ENCODE results near the gene DCC.

The DCC gene

DNA sequence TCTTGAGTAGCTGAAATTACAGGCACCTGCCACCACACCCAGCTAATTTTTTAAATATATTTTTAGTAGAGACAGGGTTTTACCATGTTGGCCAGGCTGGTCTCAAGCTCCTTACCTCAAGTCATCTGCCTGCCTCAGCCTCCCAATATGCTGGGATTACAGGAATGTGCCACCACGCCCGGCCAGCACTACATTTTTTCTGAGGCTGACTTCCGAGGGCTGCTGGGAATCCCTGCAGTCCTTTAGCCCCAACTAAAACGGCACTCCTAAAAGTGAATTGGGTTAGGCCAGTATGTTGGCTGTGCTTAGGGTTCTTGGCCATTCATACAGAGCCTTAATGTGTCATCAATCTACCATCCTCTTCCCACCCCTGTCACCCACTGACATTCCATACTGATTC lies 375.4 kb downstream of the DCC start:
- Mint-ChIP-seq H3K36me3 (ENCODE audit: low read depth) (no peaks in the 10 kb centered on the region), H3K27me3 (ENCODE audit: low read depth) (peaks cover 12% of the 10 kb centered on the region), H3K27ac (no peak overlapping the region), H3K9me3 (no peaks in the 10 kb centered on the region), H3K4me3 (no peak overlapping the region), H3K4me1 (no peaks in the 10 kb centered on the region)
- TF ChIP-seq, protein P1, sequence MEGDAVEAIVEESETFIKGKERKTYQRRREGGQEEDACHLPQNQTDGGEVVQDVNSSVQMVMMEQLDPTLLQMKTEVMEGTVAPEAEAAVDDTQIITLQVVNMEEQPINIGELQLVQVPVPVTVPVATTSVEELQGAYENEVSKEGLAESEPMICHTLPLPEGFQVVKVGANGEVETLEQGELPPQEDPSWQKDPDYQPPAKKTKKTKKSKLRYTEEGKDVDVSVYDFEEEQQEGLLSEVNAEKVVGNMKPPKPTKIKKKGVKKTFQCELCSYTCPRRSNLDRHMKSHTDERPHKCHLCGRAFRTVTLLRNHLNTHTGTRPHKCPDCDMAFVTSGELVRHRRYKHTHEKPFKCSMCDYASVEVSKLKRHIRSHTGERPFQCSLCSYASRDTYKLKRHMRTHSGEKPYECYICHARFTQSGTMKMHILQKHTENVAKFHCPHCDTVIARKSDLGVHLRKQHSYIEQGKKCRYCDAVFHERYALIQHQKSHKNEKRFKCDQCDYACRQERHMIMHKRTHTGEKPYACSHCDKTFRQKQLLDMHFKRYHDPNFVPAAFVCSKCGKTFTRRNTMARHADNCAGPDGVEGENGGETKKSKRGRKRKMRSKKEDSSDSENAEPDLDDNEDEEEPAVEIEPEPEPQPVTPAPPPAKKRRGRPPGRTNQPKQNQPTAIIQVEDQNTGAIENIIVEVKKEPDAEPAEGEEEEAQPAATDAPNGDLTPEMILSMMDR (IDR thresholded peaks at IDR 0.05; ENCODE audit: unreplicated experiment in 3 of 3): no peak

DNA sequence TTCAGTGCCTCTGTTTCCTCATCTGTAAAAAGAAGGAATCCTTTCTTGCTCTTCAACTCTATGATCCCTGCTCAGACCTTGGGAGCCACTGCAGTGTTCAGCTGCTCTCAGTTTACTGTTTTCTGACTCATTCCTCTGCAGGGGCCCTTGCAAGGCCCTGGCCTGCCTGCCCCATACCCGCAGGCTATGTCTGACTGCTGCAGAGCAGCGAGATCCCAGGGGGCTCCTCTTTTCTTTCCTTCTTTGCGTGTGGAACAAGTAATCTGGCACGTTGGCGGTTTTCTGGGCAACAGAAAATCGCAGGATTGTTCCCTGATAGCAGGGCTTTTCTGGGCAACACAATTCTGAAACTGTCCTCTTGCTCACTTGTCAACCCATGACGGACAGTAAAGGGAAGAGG lies 376.0 kb downstream of the DCC start:
- Mint-ChIP-seq H3K27me3 (ENCODE audit: low read depth) (peaks cover 15% of the 10 kb centered on the region), H3K4me1 (no peaks in the 10 kb centered on the region), H3K27ac (no peak overlapping the region), H3K36me3 (ENCODE audit: low read depth) (no peaks in the 10 kb centered on the region), H3K9me3 (no peaks in the 10 kb centered on the region), H3K4me3 (no peak overlapping the region)
- TF ChIP-seq, protein P1 (IDR thresholded peaks at IDR 0.05; ENCODE audit: unreplicated experiment in 3 of 3): no peak

DNA sequence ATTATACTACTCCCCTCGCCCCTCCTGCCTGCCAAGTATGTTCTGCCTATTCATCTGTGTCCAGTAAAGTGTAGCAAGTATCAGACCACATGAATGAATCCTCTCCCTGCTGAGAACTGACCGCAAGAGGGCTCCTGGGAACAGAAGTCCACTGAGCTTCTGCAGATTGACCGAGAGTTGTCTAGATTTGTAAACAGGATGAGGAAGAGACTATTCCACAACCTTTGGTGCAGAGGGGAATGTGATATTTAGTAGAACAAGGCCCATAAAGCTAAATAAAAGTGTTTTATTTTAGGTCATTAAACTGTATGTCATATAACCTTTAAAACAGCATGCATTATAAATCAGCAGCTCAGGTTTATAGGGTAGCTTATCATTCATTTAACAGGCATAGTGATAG lies 377.0 kb downstream of the DCC start:
- Mint-ChIP-seq H3K9me3 (no peaks in the 10 kb centered on the region), H3K36me3 (ENCODE audit: low read depth) (no peaks in the 10 kb centered on the region), H3K27ac (no peak overlapping the region), H3K4me3 (no peak overlapping the region), H3K4me1 (no peaks in the 10 kb centered on the region), H3K27me3 (ENCODE audit: low read depth) (peaks cover 15% of the 10 kb centered on the region)
- TF ChIP-seq, protein P1 (IDR thresholded peaks at IDR 0.05; ENCODE audit: unreplicated experiment in 3 of 3): peak; percentile 40 to 55 (median 48)

DNA sequence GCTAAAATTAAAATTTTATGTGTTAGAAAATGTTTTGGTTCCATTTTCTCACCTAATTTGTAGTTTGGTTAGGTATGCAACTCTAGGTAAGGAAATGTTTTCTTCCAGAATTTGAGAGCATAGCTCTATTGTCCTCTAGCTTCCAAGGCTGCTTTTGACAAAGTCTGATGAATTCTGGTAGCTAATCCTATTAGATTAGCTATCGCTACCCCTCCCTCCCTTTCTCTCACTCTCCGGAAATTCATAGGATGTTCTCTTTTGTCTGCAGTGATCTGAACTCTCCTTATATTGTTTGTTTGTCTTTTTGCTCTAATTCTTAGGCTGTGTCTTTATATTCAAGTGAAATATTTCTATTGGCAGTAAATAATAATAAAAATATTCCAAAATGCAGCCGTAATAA lies 382.9 kb downstream of the DCC start:
- Mint-ChIP-seq H3K36me3 (ENCODE audit: low read depth) (no peaks in the 10 kb centered on the region), H3K4me1 (no peaks in the 10 kb centered on the region), H3K4me3 (no peak overlapping the region), H3K27me3 (ENCODE audit: low read depth) (peaks cover 11% of the 10 kb centered on the region), H3K9me3 (no peaks in the 10 kb centered on the region), H3K27ac (no peak overlapping the region)
- TF ChIP-seq, protein P1 (IDR thresholded peaks at IDR 0.05; ENCODE audit: unreplicated experiment in 3 of 3): no peak

DNA sequence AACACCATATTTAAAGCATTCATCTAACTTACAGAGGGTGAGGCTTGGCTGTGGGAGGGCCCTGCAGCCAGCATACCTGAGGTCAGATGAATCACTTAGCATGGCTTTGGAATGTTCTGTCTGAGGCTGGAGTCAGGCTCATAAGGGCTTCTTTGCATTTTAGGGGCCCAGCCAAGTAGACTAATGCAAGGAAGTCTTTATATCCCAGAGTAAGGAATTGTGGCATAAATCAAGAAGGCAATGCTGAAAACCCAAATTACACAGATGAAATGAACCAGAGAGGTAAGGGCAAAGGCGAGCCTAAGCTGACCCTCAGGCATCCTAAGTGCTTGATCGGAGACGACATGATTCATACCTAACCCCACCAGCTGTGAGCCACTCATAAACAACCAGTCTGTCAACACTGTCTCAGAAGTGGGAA lies 383.6 kb downstream of the DCC start:
- Mint-ChIP-seq H3K36me3 (ENCODE audit: low read depth) (no peaks in the 10 kb centered on the region), H3K4me3 (no peak overlapping the region), H3K9me3 (no peaks in the 10 kb centered on the region), H3K27ac (no peak overlapping the region), H3K27me3 (ENCODE audit: low read depth) (peaks cover 11% of the 10 kb centered on the region), H3K4me1 (no peaks in the 10 kb centered on the region)
- TF ChIP-seq, protein P1 (IDR thresholded peaks at IDR 0.05; ENCODE audit: unreplicated experiment in 3 of 3): no peak

DNA sequence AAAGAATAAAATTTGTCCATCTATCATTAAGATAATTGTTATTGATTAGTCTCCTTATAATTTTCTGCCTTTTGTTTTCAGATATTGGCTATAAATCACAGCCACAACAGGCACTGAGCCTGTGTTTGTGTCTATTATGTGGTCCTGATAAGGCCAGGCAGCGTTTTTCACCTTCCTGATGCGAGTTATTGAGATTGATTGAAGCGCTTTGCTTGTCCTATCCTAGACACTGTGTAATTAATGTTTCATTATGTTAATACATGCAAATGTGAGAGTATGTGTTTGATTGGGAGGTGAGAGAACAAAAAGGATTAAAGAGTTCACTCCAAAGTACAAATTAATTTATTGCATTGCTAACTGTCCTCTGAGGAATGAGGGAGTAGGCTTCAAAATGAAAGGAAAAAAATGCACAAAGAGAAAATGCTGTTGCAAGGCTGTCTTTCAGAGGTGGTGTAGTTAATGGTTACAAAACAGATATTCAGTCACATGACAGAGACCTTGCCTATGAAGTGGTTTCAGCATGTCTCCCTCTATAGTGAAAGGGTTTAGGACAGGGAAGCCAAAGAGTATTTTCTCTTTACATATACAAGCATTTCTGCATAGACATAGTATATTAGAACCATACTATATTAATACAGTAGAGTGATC lies 391.1 kb downstream of the DCC start:
- no peaks in the 10 kb centered on the region for H3K4me1 Mint-ChIP-seq
- peak overlapping the region in 1 of 3 experiments; percentile 20 for H3K27ac Mint-ChIP-seq
- H3K9me3 Mint-ChIP-seq: no peaks in the 10 kb centered on the region
- no peaks in the 10 kb centered on the region for H3K36me3 Mint-ChIP-seq (ENCODE audit: low read depth)
- no peak overlapping the region for H3K4me3 Mint-ChIP-seq
- TF ChIP-seq, protein P1 (IDR thresholded peaks at IDR 0.05; ENCODE audit: unreplicated experiment in 3 of 3): no peak
- no peaks in the 10 kb centered on the region for H3K27me3 Mint-ChIP-seq (ENCODE audit: low read depth)

Measured in nephron (organoid).